DOHH2 (cell line): ENCODE data around the gene YTHDF2.

Experiments used
- EZH2phosphoT487 ChIP-seq: fragments of 200-600 bp; sonication (generic); IDR thresholded peaks from 2 replicates; pipeline ENCODE4 v1.6.1; 2017; ENCODE audit warnings: borderline replicate concordance, mild to moderate bottlenecking, antibody characterized with exemption, low read length, moderate library complexity, mixed read lengths
- TF ChIP-seq, protein P1 (sequence below): fragments of 200-600 bp; sonication (generic); IDR thresholded peaks from one replicate; pipeline ENCODE4 v1.5.1; 2014; ENCODE audit warnings: antibody characterized with exemption, mild to moderate bottlenecking, low read depth, low read length; ENCODE audit not compliant: poor library complexity, severe bottlenecking

DNA sequence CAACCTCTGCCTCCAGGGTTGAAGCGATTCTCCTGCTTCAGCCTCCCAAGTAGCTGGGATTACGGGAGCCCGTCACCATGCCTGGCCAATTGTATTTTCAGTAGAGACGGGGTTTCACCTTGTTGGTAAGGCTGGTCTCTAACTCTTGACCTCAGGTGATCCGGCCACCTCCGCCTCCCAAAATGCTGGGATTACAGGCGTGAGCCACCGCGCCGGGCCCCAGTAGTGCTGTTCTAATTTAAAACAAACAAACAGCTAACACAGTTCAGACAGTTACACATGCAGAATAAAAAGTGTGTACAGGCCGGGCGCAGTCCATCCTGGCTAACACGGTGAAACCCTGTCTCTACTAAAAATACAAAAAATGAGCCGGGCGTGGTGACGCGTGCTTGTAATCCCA is 39.6 kb downstream of the YTHDF2 start:
- TF ChIP-seq, protein P1, sequence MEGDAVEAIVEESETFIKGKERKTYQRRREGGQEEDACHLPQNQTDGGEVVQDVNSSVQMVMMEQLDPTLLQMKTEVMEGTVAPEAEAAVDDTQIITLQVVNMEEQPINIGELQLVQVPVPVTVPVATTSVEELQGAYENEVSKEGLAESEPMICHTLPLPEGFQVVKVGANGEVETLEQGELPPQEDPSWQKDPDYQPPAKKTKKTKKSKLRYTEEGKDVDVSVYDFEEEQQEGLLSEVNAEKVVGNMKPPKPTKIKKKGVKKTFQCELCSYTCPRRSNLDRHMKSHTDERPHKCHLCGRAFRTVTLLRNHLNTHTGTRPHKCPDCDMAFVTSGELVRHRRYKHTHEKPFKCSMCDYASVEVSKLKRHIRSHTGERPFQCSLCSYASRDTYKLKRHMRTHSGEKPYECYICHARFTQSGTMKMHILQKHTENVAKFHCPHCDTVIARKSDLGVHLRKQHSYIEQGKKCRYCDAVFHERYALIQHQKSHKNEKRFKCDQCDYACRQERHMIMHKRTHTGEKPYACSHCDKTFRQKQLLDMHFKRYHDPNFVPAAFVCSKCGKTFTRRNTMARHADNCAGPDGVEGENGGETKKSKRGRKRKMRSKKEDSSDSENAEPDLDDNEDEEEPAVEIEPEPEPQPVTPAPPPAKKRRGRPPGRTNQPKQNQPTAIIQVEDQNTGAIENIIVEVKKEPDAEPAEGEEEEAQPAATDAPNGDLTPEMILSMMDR = no peak
- TF ChIP-seq EZH2phosphoT487 = no peak
